Measurements from ENCODE around the gene KRT14. TPM values are rescaled to one million over a fixed set of nuclear protein-coding genes. Genes with fewer than 3 reads are reported as not detected.

Gene KRT14
- total and polyA plus RNA-seq, 2 donors (not counting 1 experiment from before 2014, with no cell fraction given): 0.94 TPM; not detected in 1

GRCh38 chr17:41600318-41600717 lies 13.6 kb upstream of the KRT14 start:
- Histone ChIP-seq H3K4me3 (replicated peaks in 1 of 4; ENCODE audit: control extremely low read depth in 1 of 4, insufficient read depth in 1 of 4, low read depth in 3 of 4, low read length in 4 of 4) (no peak overlapping the region), H3K9ac (ENCODE audit: insufficient read depth, low read length) (no peak overlapping the region), H4K20me1 (ENCODE audit: control insufficient read depth, extremely low read depth, insufficient read depth, low read length) (no peaks in the 10 kb centered on the region), H3K36me3 (ENCODE audit: control insufficient read depth, insufficient read depth, low read length) (no peaks in the 10 kb centered on the region), H3K9me3 (ENCODE audit: control insufficient read depth, insufficient read depth, low read depth, low read length) (no peaks in the 10 kb centered on the region), H3K4me1 (ENCODE audit: control insufficient read depth, extremely low read depth, insufficient read depth, low read length) (no peaks in the 10 kb centered on the region), H3K79me2 (ENCODE audit: control insufficient read depth, insufficient read depth, low read length) (no peaks in the 10 kb centered on the region), H3K27ac (ENCODE audit: insufficient read depth, low read length) (no peak overlapping the region), H3K4me2 (ENCODE audit: extremely low read depth, insufficient read depth, low read length) (no peak overlapping the region), H2AFZ (ENCODE audit: low read length) (no peak overlapping the region), H3K27me3 (ENCODE audit: control insufficient read depth, insufficient read depth, low read length) (peaks cover 1% of the 10 kb centered on the region)
- no peak for DNase-seq (ENCODE audit: low read depth in 2 of 2)
- TF ChIP-seq EZH2 (IDR thresholded peaks at IDR 0.05; ENCODE audit: low read length, missing control alignments) (no peak), CTCF (conservative IDR thresholded peaks at IDR 0.05 in 1 of 2, IDR thresholded peaks at IDR 0.05 in 1 of 2; ENCODE audit: low read depth in 1 of 2, low read length in 2 of 2) (no peak)

- Histone ChIP-seq H3K36me3 (ENCODE audit: control insufficient read depth, insufficient read depth, low read length) (no peaks in the 10 kb centered on the region), H3K4me3 (replicated peaks in 1 of 4; ENCODE audit: control extremely low read depth in 1 of 4, insufficient read depth in 1 of 4, low read depth in 3 of 4, low read length in 4 of 4) (no peak overlapping the region), H3K27ac (ENCODE audit: insufficient read depth, low read length) (no peak overlapping the region), H3K4me2 (ENCODE audit: extremely low read depth, insufficient read depth, low read length) (no peak overlapping the region), H2AFZ (ENCODE audit: low read length) (no peak overlapping the region), H3K4me1 (ENCODE audit: control insufficient read depth, extremely low read depth, insufficient read depth, low read length) (no peaks in the 10 kb centered on the region), H3K79me2 (ENCODE audit: control insufficient read depth, insufficient read depth, low read length) (no peaks in the 10 kb centered on the region), H4K20me1 (ENCODE audit: control insufficient read depth, extremely low read depth, insufficient read depth, low read length) (no peaks in the 10 kb centered on the region), H3K9ac (ENCODE audit: insufficient read depth, low read length) (no peak overlapping the region), H3K27me3 (ENCODE audit: control insufficient read depth, insufficient read depth, low read length) (peaks cover 8% of the 10 kb centered on the region), H3K9me3 (ENCODE audit: control insufficient read depth, insufficient read depth, low read depth, low read length) (no peaks in the 10 kb centered on the region)
- TF ChIP-seq CTCF (conservative IDR thresholded peaks at IDR 0.05 in 1 of 2, IDR thresholded peaks at IDR 0.05 in 1 of 2; ENCODE audit: low read depth in 1 of 2, low read length in 2 of 2) (no peak), EZH2 (IDR thresholded peaks at IDR 0.05; ENCODE audit: low read length, missing control alignments) (no peak)
- DNase-seq (ENCODE audit: low read depth in 2 of 2): no peak
These were observed 13.0 kb upstream of the KRT14 start for GRCh38 chr17:41599680-41600079.

- Histone ChIP-seq H2AFZ (ENCODE audit: low read length) (no peak overlapping the region), H3K4me2 (ENCODE audit: extremely low read depth, insufficient read depth, low read length) (no peak overlapping the region), H3K79me2 (ENCODE audit: control insufficient read depth, insufficient read depth, low read length) (no peaks in the 10 kb centered on the region), H3K4me3 (replicated peaks in 1 of 4; ENCODE audit: control extremely low read depth in 1 of 4, insufficient read depth in 1 of 4, low read depth in 3 of 4, low read length in 4 of 4) (no peak overlapping the region), H3K9ac (ENCODE audit: insufficient read depth, low read length) (no peak overlapping the region), H3K9me3 (ENCODE audit: control insufficient read depth, insufficient read depth, low read depth, low read length) (no peaks in the 10 kb centered on the region), H3K27ac (ENCODE audit: insufficient read depth, low read length) (no peak overlapping the region), H3K4me1 (ENCODE audit: control insufficient read depth, extremely low read depth, insufficient read depth, low read length) (no peaks in the 10 kb centered on the region), H3K27me3 (ENCODE audit: control insufficient read depth, insufficient read depth, low read length) (peaks cover 15% of the 10 kb centered on the region), H3K36me3 (ENCODE audit: control insufficient read depth, insufficient read depth, low read length) (no peaks in the 10 kb centered on the region), H4K20me1 (ENCODE audit: control insufficient read depth, extremely low read depth, insufficient read depth, low read length) (no peaks in the 10 kb centered on the region)
- TF ChIP-seq CTCF (conservative IDR thresholded peaks at IDR 0.05 in 1 of 2, IDR thresholded peaks at IDR 0.05 in 1 of 2; ENCODE audit: low read depth in 1 of 2, low read length in 2 of 2) (no peak), EZH2 (IDR thresholded peaks at IDR 0.05; ENCODE audit: low read length, missing control alignments) (no peak)
- DNase-seq (ENCODE audit: low read depth in 2 of 2): no peak
These were observed 8.9 kb upstream of the KRT14 start for GRCh38 chr17:41595585-41595984.

All from fibroblast of lung (primary cell).